Hepatocyte (in vitro differentiated cells): ENCODE measurements around the gene PTPRN2.

Experiments
- CTCF ChIP-seq: fragments of 200-600 bp; sonication (generic); IDR thresholded peaks from 2 replicates; pipeline ENCODE4 v1.5.1; 2016; ENCODE audit warnings: antibody characterized with exemption, mild to moderate bottlenecking; ENCODE audit not compliant: poor library complexity
- EZH2 ChIP-seq: fragments of 200-600 bp; sonication (generic); IDR thresholded peaks from 2 replicates; pipeline ENCODE4 v1.6.1; 2016; ENCODE audit warnings: antibody characterized with exemption, mild to moderate bottlenecking, borderline replicate concordance
- EZH2phosphoT487 ChIP-seq: fragments of 200-600 bp; sonication (generic); IDR thresholded peaks from one replicate; pipeline ENCODE4 v1.6.1; 2018; ENCODE audit warnings: antibody characterized with exemption, mild to moderate bottlenecking, low read depth, moderate library complexity; ENCODE audit not compliant: unreplicated experiment, severe bottlenecking

GRCh38 chr7:158419238-158419785, 168.3 kb downstream of the PTPRN2 start:
- TF ChIP-seq CTCF (no peak), EZH2phosphoT487 (no peak), EZH2 (no peak)
